ENCODE results near the gene SENP8.

The SENP8 gene

GRCh38 chr15:72127724-72128322, 9.6 kb downstream of the SENP8 start:
- no peak overlapping the region for H3K4me3 Mint-ChIP-seq
- no peaks in the 10 kb centered on the region for H3K36me3 Mint-ChIP-seq (ENCODE audit: insufficient read depth)
- no peaks in the 10 kb centered on the region for H3K4me1 Mint-ChIP-seq (ENCODE audit: low read depth in 2 of 2)
- no peak overlapping the region for H3K27ac Mint-ChIP-seq
- DNase-seq (no peak), ATAC-seq (replicated peaks) (no peak)
- H3K27me3 Mint-ChIP-seq = no peaks in the 10 kb centered on the region
- H3K9me3 Mint-ChIP-seq = no peaks in the 10 kb centered on the region

- ATAC-seq (replicated peaks) (no peak), DNase-seq (no peak)
- Mint-ChIP-seq H3K4me1 (ENCODE audit: low read depth in 2 of 2) (no peaks in the 10 kb centered on the region), H3K27me3 (no peaks in the 10 kb centered on the region), H3K4me3 (no peak overlapping the region), H3K36me3 (ENCODE audit: insufficient read depth) (no peaks in the 10 kb centered on the region), H3K9me3 (no peaks in the 10 kb centered on the region), H3K27ac (no peak overlapping the region)
These were observed 10.2 kb downstream of the SENP8 start for GRCh38 chr15:72128359-72128758.

DNA sequence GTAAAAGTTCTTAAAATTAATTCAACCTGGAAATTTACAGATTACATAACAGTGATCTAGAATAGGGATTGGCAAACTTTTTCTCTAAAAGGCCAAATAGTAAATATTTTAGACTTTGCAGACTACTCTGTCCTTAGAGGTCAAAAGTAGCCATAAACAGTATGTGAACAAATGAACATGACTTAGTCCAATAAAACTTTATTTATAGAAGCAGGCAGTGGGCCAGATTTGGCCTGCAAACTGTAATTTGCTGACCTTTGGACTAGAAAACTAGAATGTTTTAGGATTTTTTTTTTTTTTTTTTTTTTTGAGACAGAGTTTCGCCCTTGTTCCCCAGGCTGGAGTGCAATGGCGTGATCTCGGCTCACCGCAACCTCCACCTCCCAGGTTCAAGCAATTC, 12.1 kb downstream of the SENP8 start:
- Mint-ChIP-seq H3K4me3 (no peak overlapping the region), H3K9me3 (no peaks in the 10 kb centered on the region), H3K36me3 (ENCODE audit: insufficient read depth) (no peaks in the 10 kb centered on the region), H3K4me1 (ENCODE audit: low read depth in 2 of 2) (no peaks in the 10 kb centered on the region), H3K27ac (no peak overlapping the region), H3K27me3 (no peaks in the 10 kb centered on the region)
- ATAC-seq (replicated peaks) = no peak
- DNase-seq = no peak

GRCh38 chr15:72131922-72132321, 13.7 kb downstream of the SENP8 start:
- Mint-ChIP-seq H3K27me3 (no peaks in the 10 kb centered on the region), H3K36me3 (ENCODE audit: insufficient read depth) (no peaks in the 10 kb centered on the region), H3K4me3 (no peak overlapping the region), H3K4me1 (ENCODE audit: low read depth in 2 of 2) (no peaks in the 10 kb centered on the region), H3K9me3 (no peaks in the 10 kb centered on the region), H3K27ac (no peak overlapping the region)
- DNase-seq = no peak
- ATAC-seq (replicated peaks) = no peak

- no peak overlapping the region for H3K27ac Mint-ChIP-seq
- no peaks in the 10 kb centered on the region for H3K27me3 Mint-ChIP-seq
- H3K9me3 Mint-ChIP-seq = no peaks in the 10 kb centered on the region
- ATAC-seq (replicated peaks) = no peak
- H3K4me1 Mint-ChIP-seq (ENCODE audit: low read depth in 2 of 2) = no peaks in the 10 kb centered on the region
- no peak overlapping the region for H3K4me3 Mint-ChIP-seq
- DNase-seq = no peak
- no peaks in the 10 kb centered on the region for H3K36me3 Mint-ChIP-seq (ENCODE audit: insufficient read depth)
These were observed 15.0 kb downstream of the SENP8 start for GRCh38 chr15:72133211-72133610.

- Mint-ChIP-seq H3K27me3 (no peaks in the 10 kb centered on the region), H3K4me3 (no peak overlapping the region), H3K27ac (no peak overlapping the region), H3K4me1 (ENCODE audit: low read depth in 2 of 2) (no peaks in the 10 kb centered on the region), H3K9me3 (no peaks in the 10 kb centered on the region), H3K36me3 (ENCODE audit: insufficient read depth) (no peaks in the 10 kb centered on the region)
- no peak for DNase-seq
- no peak for ATAC-seq (replicated peaks)
These were observed 17.5 kb downstream of the SENP8 start for GRCh38 chr15:72135719-72136118.

DNA sequence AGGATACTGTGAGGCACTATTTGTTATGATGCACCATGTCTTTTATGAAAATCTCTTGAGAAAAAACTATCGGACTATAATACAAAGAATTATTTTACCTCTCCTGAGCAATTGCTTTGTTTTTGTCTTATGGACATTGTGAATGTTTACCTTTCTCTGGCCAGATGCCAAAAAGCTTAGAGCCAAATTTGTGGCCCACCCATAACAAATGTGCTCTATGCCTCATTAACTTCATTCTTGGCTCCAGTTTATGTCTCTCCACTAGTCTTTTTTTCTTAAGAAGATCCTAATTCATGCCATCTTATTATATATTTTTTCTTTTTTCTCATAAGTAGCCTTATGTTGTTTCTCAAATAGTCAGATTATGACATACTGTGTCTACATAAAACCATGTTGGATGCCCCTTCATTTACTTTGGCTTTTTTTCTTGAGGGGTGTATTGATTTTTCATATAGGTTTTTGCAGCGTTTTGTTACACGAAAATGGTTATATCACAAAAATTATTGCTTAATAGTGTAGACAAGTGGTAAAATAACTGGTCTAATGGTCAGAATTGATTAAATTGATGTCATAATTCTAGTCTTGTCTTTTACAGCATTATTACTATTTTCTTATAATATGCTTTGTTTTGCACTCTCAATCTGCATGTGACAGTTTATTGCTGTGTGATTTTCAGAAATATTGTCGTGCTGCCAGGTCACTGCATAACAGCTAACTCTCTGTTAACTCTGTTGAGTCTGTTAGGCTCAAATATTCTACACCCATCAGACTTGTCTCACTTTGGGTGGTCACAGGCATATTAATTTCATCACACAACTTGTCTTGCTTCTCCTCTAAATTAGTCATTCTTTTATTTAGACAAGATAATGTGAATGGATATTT, 18.2 kb downstream of the SENP8 start:
- DNase-seq (no peak), ATAC-seq (replicated peaks) (no peak)
- Mint-ChIP-seq H3K36me3 (ENCODE audit: insufficient read depth) (no peaks in the 10 kb centered on the region), H3K9me3 (no peaks in the 10 kb centered on the region), H3K27ac (no peak overlapping the region), H3K27me3 (no peaks in the 10 kb centered on the region), H3K4me1 (ENCODE audit: low read depth in 2 of 2) (no peaks in the 10 kb centered on the region), H3K4me3 (no peak overlapping the region)

DNA sequence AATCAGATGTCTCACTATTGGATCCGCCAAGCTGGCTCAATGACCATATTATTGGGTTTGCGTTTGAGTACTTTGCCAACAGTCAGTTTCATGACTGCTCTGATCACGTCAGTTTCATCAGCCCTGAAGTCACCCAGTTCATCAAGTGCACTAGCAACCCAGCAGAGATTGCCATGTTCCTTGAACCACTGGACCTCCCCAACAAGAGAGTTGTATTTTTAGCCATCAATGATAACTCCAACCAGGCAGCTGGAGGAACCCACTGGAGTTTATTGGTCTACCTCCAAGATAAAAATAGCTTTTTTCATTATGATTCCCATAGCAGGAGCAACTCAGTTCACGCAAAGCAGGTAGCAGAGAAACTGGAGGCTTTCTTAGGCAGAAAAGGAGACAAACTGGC, 21.5 kb downstream of the SENP8 start:
- no peak for ATAC-seq (replicated peaks)
- Mint-ChIP-seq H3K9me3 (no peaks in the 10 kb centered on the region), H3K27me3 (no peaks in the 10 kb centered on the region), H3K4me1 (ENCODE audit: low read depth in 2 of 2) (no peaks in the 10 kb centered on the region), H3K4me3 (no peak overlapping the region), H3K36me3 (ENCODE audit: insufficient read depth) (no peaks in the 10 kb centered on the region), H3K27ac (no peak overlapping the region)
- DNase-seq = no peak

GRCh38 chr15:72140088-72140487, 21.9 kb downstream of the SENP8 start:
- no peak overlapping the region for H3K4me3 Mint-ChIP-seq
- no peaks in the 10 kb centered on the region for H3K4me1 Mint-ChIP-seq (ENCODE audit: low read depth in 2 of 2)
- H3K27me3 Mint-ChIP-seq = no peaks in the 10 kb centered on the region
- no peaks in the 10 kb centered on the region for H3K36me3 Mint-ChIP-seq (ENCODE audit: insufficient read depth)
- H3K27ac Mint-ChIP-seq = no peak overlapping the region
- no peaks in the 10 kb centered on the region for H3K9me3 Mint-ChIP-seq
- DNase-seq = no peak
- no peak for ATAC-seq (replicated peaks)

DNA sequence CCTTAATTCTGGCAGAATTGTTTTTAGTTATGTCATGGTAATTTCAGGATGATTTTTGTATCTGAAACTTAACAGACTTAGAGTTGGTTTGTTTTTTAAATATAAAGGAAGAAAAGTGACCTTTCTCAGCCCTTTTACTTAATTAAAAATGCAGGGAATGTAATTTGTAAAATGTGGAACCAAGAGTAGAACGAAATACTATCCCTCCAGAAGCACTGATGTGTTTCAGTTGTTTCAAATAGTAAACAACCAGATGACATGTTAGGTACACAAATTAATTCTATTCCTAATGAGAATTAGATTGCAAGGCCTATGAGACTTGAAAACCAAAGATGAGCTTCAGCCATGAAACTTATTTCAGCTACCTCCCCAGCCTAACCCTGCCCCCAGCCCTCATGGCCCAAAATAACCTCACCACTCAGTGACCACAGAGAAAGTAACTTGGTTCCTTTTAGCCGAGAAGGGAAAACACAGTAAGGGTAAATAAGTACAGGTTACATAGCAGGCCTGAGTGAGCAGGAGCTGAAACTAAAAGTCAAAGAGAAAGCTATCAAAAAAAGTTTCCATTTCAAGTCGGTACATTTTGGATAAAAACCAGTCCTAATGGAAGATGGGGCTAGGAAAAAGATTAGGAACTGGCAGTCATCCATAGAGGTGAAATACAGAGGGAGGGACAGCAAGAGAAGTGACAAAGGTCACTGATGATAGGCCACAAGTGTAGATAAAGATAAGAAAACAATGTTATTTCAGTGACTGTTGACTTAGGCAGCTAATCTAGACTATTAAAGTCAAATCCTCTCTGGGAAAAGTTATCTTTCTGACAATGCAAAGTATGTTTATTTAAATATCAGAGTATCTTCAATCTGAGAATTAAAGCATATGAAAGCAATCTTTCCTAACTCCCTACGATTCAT, 23.2 kb downstream of the SENP8 start:
- DNase-seq (no peak), ATAC-seq (replicated peaks) (no peak)
- H3K27ac Mint-ChIP-seq = no peak overlapping the region
- no peaks in the 10 kb centered on the region for H3K4me1 Mint-ChIP-seq (ENCODE audit: low read depth in 2 of 2)
- H3K4me3 Mint-ChIP-seq = no peak overlapping the region
- H3K27me3 Mint-ChIP-seq = peaks cover 8 to 9% of the 10 kb centered on the region in 2 donors
- no peaks in the 10 kb centered on the region for H3K9me3 Mint-ChIP-seq
- no peaks in the 10 kb centered on the region for H3K36me3 Mint-ChIP-seq (ENCODE audit: insufficient read depth)

DNA sequence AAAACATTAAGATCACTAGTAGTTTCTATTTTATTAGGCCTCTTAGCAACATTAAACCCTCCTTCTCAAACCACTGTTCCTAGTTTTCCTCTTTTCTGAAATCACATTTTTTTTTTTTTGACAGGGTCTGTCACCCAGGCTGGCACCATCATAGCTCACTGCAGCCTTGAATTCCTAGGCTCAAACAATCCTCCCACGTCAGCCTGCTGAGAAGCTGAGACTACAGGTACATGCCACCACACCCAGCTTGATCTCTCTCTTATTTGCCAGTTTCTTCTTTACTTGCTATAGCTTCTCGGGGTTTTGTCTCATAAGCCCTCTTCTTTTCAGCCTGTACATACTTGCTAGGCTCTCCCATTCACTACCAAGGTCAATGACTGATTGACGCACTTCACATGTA, 28.0 kb downstream of the SENP8 start:
- ATAC-seq (replicated peaks) (no peak), DNase-seq (no peak)
- Mint-ChIP-seq H3K4me3 (no peak overlapping the region), H3K27me3 (peaks cover 9 to 13% of the 10 kb centered on the region in 2 donors), H3K36me3 (ENCODE audit: insufficient read depth) (no peaks in the 10 kb centered on the region), H3K9me3 (no peaks in the 10 kb centered on the region), H3K27ac (no peak overlapping the region), H3K4me1 (ENCODE audit: low read depth in 2 of 2) (no peaks in the 10 kb centered on the region)

GRCh38 chr15:72146934-72147333, 28.7 kb downstream of the SENP8 start:
- H3K27me3 Mint-ChIP-seq = peaks cover 9 to 13% of the 10 kb centered on the region in 2 donors
- H3K4me3 Mint-ChIP-seq = no peak overlapping the region
- no peaks in the 10 kb centered on the region for H3K4me1 Mint-ChIP-seq (ENCODE audit: low read depth in 2 of 2)
- no peaks in the 10 kb centered on the region for H3K36me3 Mint-ChIP-seq (ENCODE audit: insufficient read depth)
- DNase-seq (no peak), ATAC-seq (replicated peaks) (no peak)
- no peaks in the 10 kb centered on the region for H3K9me3 Mint-ChIP-seq
- H3K27ac Mint-ChIP-seq = no peak overlapping the region

- Mint-ChIP-seq H3K4me1 (ENCODE audit: low read depth in 2 of 2) (no peaks in the 10 kb centered on the region), H3K27ac (no peak overlapping the region), H3K27me3 (peaks cover 9 to 13% of the 10 kb centered on the region in 2 donors), H3K4me3 (no peak overlapping the region), H3K36me3 (ENCODE audit: insufficient read depth) (no peaks in the 10 kb centered on the region), H3K9me3 (no peaks in the 10 kb centered on the region)
- no peak for ATAC-seq (replicated peaks)
- no peak for DNase-seq
These were observed 29.2 kb downstream of the SENP8 start for GRCh38 chr15:72147418-72147817.
